GDM1 (cell line): Measurements from ENCODE around the gene UBE2G2.
"Not testable (repeated sequence)": the region's sequence is repeated elsewhere in the genome, so short reads cannot be mapped to it uniquely, and the experiment has no call there.

Source experiments
- DNase-seq: peaks from one replicate; lab custom pipeline; 2025; lab: John Stamatoyannopoulos, UW

The UBE2G2 gene

DNA sequence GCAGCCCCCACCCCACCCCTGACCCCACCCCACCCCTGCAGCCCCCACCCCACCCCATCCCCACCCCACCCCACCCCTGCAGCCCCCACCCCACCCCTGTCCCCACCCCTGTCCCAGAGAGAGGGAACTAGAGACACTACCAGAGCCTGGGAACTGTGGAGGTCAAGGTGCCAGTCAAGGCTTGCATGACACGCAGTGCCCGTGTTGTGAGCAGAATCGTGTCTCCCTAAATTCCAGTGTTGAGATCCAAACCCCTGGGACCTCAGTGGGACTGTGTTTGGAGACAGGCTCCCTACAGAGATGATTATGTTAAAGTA, 34.7 kb upstream of the UBE2G2 start:
- no peak for DNase-seq

DNA sequence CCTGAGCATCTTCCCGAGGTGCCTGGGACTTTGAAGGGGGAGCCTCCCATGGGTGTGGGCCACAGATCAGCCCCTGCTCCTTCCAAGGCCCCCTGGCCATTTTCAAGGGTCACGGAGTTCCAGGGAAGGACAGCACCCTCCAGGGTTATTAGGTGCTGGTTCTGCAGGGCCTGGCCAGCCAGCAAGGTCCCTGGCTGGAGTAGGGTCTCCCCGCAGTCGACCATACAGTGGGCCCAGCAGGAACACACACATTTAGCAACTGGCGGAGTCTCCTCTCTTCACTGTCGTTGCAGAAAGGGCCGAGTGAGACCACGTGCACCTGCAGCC, 34.0 kb upstream of the UBE2G2 start:
- DNase-seq, result no peak

DNA sequence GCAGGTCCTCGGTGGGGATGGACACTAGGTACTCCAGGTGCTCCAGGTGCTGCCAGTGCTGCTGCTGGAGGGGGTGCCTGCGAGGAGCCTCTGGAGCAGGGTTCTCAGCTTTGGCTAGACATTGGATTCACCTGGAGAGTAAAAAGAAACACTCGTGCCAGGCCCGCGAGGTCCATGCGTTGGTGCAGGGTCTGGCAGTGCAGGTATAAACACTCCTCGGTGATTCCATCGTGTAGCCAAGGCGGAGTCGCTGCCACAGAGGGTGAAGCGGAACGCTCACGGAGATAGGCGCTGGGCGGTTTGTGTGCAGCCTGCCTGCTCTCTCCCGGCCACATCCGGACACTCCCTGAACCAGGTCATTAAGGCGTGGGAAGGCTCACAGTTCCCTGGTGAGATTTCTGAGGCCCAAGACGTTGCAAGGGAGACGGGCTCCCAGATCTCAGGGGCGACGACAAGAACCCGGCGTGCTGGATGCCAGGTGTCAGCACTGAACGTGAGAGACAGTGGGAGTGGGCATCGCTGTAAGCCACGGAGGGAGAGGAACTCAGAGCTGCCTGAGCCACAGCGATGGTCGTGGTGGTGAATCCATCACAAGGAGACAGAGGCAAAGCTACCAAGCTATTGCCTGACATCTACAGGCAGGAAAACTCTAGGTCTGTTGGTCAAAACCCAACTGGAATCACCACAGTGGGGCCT, 33.5 kb upstream of the UBE2G2 start:
- no peak for DNase-seq

DNA sequence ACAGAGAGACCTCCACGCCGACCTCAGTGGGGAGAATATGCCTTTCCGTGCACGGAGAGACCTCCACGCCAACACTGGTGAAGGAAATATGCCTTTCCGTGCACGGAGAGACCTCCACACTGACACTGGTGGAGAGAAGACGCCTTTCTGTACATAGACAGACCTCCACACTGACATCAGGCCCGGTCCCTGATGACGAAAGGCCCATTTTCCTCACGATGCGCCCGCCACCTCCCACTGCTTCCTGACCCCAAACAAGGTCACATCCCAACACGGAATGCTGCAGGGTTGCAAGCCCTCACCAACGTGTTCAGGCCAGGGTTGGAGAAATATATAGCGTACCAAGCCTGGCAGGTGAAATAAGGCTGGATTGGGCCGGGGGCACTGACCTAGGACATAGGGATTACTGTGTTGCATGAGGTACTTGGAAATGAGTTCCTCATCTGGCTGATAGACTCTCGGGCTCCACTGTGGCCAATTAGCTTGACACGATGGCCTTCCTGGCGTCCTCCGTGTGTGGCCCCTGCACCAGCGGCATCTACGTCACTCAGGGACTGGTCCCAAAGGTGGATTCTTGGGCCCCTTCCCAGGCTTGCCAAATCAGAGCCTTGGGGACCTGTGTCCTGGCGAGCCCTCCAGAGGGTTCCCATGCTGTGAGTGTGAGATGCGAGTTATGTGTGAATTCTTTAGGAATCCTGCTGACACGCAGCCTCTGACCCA, 32.8 kb upstream of the UBE2G2 start:
- DNase-seq, result no peak

DNA sequence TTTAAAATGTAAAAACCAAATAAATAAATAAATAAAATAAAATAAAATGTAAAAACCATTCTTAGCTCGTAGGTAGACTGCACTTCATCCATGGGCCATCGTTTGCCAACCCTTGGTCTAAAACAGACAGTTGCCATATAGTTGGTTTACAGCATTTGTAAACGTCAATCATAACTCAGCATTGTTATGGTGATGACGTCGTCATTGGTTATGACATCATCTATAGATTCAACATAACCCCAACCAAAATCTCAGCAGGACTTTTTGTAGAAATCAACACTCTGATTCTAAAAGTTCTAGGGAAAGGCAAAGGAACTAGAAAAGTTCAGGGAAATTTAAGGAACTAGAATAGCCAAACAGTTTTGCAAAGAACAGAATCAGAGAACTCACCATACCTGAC, 32.0 kb upstream of the UBE2G2 start:
- no peak for DNase-seq

DNA sequence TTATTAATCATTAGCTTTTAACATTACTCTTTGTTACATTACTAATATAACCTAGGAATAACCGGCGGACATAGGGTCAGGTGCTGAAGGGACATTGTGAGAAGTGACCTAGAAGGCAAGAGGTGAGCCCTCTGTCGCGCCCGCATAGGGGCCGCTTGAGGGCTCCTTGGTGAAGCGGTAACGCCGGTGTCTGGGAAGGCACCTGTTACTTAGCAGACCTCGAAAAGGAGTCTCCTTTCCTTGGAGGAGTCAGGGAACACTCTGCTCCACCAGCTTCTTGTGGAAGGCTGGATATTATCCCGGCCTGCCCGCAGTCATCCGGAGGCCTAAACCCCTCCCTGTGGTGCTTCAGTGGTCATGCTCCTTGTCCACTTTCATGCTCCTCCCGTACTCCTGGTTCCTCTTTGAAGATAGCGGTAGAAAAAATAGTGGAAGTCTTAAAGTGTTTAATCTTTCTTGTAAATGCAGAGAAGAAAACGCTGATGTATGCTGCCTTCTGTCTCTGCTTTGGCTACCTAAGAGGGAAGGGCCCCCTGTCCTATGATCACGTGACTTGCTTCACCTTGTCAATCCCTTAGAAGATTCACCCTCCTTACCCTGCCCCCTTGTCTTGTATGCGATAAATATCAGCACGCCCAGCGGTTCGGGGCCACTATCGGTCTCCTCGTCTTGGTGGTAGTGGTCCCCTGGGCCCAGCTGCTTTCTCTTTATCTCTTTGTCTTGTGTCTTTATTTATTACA, 31.1 kb upstream of the UBE2G2 start:
- DNase-seq, result not testable (repeated sequence)

DNA sequence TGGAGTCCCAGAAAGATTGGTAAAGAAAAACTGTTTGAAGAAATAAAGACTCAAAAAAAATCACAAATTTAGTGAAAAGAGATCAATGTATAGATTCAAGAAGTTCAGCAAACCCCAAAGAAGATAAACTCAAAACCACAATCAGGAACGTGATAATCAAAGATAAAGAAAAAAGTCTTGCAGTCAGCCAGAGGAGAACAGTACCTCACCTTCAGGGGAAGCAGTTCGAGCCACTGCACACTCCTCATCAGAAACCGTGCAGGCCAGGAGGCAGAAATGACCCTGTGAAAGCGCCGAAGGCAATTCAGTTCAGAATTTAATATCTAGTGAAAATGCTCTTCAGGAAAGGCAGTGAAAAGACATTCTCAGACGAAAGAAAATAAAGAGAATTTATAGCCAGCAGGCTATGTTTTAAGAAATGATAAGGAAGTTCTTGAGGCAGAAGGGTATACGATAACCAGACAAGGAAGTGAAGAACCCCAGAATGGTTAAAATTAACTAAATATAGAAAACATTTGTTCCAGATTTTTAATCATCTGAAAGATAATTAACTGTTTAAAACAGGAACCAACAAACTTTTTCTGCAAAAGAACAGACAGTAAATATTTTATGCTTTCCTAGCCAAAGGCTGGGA, 29.7 kb upstream of the UBE2G2 start:
- DNase-seq, result no peak

DNA sequence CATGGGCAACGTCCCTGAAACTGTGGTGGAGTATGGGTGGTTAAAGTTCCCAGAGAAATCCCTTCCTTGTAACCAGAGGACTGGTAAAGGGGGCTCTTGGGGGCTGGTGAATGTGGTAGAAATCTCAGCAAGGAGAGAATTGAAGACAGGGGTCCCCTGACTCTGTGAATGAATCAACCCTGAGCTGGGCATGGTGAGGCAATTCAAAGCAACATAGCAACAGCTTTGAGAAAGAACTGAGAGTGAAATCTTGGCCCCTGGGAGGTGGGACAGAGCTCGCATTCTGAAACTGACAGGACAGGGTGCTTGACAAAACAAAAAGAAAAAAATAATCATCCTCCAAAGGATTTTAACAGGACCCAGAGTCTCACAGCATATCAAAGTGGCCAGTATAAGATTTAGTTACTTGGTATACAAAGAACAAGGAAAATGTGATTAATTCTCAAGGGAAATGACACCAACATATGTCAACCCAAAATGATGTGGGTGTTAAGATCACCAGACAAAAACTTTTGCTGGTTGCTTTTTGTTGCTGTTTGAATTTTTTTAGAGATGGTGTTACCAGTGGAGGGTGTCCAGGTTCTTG, 28.0 kb upstream of the UBE2G2 start:
- DNase-seq, result no peak

DNA sequence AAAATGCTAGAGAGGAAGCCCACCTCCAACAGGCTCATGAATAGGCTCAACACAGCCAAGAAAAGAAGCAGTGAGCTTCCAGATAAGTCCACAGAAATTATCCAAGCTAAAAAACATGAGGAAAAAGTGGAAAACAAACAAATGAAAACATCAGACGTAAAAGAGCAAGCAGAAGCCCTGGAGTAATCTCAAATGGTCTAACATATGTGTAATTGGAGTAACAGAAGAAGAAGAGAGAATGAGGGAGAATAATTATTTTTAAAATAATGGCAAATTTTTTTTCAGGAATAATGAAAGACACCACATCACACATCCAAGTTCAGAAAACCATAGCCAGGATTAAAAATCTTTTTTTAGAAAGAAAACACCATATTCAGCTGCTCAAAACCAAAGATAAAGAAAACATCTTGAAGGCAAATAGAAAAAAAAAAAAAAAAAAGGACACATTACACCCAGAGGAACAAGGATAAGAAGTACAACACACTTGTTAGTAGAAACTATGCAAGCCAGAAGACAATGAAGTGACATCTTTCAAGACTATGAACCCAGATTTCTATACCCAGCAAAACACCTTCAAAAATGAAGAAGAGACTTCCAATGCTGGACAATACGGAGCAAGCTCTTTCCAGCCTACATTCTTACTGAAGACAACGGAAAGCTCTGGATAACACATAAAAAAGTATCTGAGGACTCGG, 26.9 kb upstream of the UBE2G2 start:
- no peak for DNase-seq

DNA sequence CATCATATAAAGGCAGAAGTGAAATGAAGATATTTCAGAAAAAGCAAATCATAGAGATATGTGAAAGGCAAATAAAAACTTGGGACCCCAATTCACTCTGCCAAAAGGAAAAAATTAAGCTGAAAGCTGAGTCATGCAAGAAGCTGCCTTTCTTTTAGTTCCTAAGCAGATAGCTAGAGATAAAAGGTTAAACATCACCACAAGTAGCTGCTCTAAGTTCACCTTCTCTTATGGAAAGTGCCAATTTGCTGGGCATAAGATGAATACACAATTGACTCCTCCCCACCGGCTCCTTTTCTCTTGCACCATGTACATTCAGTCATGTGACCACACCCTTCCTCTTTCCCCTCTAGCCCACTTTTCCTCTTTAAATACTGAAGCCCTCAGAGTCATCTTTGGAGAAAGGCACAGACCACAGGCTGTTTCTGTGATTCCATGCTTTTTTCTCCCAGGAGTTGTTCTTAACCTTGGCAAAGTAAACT, 21.6 kb upstream of the UBE2G2 start:
- DNase-seq, result no peak

DNA sequence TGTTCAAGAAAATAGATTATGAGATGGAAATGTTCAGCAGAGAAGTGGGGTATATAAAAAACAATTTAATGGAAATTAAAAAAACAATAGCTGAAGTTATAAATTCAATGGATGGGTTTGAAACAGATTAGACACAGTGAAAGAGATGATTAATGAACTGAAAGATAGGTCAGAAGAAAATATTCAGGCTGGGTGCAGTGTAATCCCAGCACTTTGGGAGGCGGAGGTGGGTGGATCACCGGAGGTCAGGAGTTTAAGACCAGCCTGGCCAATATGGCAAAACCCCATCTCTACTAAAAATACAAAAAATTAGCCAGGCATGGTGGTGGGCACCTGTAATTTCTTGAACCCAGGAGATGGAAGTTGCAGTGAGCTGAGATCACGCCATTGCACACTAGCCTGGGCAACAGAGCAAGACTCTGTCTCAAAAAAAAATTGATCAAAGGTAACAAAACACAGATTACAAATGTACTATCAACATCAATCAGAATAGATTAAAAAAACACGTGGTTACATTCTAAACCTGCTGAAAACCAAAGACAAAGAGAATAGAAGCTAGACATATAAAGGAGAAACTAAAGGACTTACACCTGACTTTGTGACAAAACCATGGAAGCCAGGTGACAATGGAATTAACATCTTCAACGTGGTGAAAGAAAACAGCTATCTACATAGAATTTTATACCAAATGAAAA, 21.0 kb upstream of the UBE2G2 start:
- DNase-seq, result no peak

DNA sequence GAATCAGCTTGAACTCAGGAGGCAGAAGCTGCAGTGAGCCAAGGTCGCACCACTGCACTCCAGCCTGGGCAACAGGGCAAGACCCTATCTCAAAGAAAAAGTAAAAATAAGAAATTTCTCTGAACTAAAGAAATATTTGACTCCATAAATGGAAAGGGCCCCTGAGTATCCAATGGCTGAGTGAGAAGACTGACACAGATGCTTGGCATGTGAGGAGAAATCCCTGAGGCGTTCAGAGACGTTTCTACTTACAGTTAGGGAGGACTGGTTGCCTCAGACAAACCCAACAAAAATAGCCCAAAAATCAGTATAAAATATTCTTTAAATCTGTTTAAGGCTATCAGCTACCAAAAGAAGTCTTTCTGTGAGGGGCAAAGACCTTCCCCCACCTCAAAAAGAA, 19.2 kb upstream of the UBE2G2 start:
- DNase-seq, result no peak

DNA sequence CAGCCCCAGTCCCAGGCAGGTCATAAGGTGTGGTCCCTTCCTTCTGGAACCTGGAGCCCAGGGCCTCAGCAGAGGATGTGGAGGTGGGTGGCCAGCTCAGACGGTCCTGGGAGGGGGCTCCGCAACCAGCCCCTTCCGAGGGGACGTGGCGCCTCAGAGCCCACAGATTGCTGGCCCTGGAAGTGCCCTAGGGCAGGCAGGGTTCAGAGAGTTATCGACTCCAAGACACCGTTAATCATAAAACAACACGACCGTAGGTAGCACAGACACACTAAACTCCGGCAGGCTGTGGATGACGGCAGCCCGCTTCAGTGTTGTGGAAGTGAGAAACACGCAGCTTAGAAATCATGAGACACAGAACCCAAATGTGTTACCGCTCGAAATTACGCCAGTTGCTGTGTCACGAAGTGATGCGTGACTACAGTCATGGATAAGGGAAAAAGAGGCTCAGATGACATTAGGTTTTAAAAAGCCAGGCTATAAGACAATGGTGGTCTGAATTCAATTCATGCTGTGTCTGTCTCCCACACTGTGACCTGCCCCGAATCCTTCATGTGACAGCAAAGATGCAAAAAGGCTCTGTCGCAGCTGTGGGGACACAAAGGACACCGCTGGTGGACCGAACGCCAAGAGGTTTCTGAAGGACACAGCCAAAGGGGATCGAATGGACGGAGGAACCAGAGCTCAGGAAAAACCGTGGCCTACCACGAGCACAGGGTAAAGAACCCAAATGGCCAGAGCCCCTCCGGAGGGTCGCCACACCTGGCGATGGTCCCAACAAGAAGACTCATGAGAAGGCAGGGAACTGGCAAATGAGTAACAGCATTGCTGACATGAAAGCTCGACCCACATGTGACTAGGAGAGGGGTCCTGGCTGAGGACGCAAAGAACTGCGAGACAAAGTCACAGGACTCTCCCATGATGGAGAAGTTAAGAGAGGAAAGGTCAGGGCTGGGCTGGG, 17.9 kb upstream of the UBE2G2 start:
- no peak for DNase-seq

DNA sequence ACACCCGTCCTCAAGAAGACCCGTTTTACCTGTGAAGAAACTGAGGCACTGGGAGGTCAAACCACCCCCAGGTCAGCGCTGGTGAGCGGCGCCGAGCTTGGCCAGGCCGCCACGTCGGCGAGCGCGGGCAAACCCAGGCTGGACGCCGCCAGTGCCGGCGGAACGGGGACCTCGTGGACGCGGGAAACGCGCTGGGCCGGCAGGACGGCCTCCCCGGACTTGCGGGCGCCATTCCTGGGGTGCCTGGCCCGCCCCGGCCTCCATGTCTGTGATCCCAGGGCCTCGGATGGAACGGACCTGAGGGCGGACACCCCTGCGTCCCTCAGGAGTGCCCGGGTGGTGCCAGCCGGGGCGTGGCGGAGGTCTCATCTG, 17.0 kb upstream of the UBE2G2 start:
- no peak for DNase-seq

DNA sequence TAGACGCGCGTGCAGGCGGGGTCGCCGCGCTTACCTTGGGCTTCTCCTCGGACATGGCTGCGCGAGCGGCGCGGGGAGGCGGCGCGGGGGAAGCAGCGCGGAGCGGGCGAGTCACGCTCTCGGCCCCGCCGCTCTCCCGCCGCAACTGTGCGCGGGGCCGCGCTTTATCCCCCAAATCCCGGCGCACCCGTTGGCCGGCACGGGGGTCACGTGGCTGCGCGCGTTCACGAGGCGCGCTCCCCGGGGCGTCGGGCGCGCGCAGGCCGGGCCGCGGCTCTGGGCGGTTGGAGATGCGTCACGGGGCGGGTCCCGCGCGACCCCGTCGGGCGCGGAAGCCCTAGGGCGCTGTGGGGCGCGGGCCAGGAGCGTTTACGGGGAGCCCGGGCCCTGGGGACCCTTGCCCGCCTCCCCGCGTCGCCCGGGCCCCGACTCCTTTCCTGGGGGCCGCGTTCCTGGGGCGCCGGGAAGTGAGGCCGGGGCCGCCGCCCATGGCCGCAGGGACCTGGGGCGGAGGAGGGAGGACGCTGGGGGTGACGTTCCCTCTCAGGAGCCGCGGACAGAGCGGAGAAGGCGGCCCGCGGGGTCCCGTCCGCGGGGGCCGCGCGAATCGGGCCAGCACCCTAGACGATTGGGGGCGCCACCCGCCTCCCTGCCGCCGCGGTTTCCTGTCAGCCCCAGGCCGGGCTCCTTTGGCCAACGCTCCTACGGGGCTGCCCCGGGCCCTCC, 16.5 kb upstream of the UBE2G2 start, which contains the start of gene SUMO3:
TSS of gene SUMO3 (minus strand) at position 149 of the 726 bp plus-strand sequence. CDS start at position 55, 94 bp downstream.
- DNase-seq, result peak; percentile 84

DNA sequence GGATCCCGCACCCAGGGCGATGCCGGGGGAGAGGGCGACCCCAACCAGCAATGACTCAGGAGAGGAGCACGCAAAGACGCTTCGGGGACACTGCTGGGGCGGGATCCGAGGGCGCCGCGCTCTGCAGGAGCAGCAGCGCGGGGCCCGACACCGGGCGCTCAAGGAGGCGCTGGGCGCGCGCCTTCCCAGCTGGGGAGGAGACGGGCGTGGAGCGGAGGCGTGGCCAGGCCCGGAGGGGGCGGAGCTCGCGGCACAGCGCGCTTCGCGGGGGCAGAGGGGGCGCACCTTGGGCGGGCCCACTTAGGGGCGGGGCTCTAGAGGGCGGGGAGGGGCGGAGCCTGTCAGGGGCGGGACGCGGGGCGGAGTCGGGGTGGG, 15.9 kb upstream of the UBE2G2 start:
- peak; percentile 78 for DNase-seq

DNA sequence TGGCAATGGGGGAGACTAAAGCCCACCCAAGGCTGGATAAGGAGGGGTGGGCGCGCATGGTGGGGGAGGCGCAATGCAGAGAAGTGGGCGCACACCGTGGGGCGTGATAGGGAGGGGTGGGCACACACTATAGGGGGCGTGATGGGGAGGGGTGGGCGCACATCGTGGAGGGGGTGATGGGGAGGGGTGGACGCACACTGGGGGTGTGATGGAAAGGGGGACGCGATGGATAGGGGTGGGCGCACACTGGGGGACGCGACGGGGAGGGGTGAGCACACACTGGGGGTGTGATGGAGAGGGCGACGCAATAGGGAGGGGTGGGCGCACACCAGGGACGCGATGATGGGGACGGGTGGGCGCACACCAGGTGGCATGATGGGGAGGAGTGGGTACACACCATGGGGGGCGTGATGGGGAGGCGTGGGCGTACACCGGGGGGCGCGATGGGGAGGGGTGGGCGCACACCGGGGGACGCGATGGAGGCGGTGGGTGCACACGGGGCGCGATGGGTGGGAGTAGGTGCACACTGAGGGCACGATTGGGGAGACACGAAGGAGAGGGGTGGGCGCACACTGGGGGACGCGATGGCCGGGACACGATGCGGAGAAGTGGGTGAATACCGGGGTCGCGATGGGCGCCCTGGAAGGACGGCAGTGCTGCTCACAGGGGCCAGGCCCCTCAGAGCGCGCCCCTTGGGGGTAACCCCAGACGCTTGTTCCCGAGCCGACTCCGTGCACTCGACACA, 15.3 kb upstream of the UBE2G2 start:
- DNase-seq, result no peak

DNA sequence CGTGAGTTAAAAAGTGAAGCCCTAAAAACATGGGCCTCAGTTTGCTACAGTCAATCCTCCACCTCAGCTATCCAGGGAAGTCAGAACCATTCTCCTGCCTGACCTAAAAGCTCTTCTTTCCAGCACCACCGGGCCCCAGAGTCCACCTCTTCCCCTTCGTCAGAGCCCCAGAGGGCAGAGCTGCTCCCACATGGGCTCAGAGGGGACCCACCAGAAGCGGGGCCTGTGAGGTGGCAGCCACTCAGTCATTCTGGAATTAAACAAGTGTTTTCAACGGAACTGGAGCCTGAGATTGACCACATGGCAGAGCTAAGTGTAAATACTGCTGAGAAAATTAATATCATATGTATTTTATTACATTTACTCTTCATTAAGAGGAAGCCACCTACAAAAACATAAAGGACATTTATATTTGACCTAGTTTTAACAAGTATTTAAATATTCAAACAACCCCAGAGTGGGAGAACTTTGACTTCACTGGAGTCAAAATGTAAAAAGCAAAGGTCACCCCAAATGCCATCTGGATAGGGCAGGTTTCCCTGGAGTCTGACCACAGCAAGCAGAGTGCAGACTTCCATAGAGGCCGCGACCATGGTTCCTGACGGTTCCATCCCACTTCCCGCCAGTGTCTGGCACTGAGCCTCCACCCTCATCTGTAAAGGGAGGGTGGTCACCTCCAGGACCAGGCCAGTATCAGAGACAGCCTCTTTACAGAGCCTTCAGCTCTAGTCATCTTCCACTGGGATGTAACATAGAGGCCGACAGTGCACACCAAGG, 14.4 kb upstream of the UBE2G2 start:
- no peak for DNase-seq
